Measurements from ENCODE around the gene PLA2G4B. TPM values are rescaled to one million over a fixed set of nuclear protein-coding genes. Genes with fewer than 3 reads are reported as not detected.

The PLA2G4B gene
- total RNA-seq, 1 donor from 2014 or later, result 1.2 TPM

DNA sequence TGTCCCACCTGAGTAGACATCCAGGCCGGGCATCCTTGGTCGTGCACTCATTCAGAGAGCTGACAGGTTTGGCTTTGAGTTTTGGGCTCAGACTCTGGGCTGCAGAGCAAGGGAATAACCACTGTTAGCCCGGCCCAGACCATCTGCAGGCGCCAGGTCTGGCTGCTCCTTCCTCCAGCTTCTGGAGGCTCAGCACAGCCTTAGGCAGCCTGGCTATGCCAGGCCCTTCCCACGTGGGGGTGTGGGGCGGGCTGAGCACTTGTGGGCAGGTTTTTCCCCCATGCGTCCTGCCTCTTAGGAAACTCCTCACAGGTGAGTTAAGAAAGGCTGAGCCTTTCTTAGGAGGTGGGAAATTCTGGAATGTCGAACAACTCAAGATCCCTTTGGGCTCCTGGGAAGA lies 11.2 kb downstream of the PLA2G4B start:
- TF ChIP-seq, protein P1, sequence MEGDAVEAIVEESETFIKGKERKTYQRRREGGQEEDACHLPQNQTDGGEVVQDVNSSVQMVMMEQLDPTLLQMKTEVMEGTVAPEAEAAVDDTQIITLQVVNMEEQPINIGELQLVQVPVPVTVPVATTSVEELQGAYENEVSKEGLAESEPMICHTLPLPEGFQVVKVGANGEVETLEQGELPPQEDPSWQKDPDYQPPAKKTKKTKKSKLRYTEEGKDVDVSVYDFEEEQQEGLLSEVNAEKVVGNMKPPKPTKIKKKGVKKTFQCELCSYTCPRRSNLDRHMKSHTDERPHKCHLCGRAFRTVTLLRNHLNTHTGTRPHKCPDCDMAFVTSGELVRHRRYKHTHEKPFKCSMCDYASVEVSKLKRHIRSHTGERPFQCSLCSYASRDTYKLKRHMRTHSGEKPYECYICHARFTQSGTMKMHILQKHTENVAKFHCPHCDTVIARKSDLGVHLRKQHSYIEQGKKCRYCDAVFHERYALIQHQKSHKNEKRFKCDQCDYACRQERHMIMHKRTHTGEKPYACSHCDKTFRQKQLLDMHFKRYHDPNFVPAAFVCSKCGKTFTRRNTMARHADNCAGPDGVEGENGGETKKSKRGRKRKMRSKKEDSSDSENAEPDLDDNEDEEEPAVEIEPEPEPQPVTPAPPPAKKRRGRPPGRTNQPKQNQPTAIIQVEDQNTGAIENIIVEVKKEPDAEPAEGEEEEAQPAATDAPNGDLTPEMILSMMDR (conservative IDR thresholded peaks at IDR 0.05; ENCODE audit: low read depth, low read length), result no peak
- no peak for DNase-seq (ENCODE audit: low read depth)
- no peak overlapping the region for H3K4me3 ChIP-seq (ENCODE audit: low read depth, low read length)

DNA sequence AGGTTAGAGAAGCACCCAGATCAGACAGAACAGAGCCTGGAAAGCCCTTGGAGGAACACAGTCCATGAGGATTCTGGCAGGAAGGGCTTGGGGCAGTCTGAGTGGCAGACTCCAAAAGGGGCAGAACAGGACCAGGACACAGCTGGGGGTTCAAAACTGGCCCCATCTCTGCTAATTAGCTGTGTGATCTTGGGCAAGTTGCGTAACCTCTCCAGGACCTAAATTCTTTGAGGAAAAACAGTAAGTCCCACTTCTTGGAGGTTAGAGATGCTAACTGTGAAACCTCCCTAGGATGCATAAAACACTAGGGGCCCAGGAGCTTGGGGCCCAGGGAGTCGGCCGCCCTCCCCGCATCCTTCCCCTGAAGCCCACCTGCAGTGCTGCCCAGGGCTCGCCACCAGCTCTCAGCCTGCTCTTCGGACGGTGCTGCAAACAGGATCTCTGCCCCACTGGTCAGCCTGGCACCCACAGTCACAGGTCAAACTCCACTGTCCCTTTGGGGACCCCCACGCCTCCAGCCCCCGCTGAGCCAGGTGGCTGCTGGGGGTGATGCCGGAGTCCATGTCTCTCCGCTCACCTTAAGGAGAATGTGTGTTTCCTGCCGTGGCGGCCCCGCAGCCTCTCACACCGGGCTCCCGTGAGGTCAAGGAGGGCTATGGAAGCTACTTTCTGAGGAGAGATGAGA lies 12.0 kb downstream of the PLA2G4B start:
- no peak overlapping the region for H3K4me3 ChIP-seq (ENCODE audit: low read depth, low read length)
- DNase-seq (ENCODE audit: low read depth), result no peak
- TF ChIP-seq, protein P1 (conservative IDR thresholded peaks at IDR 0.05; ENCODE audit: low read depth, low read length), result no peak

DNA sequence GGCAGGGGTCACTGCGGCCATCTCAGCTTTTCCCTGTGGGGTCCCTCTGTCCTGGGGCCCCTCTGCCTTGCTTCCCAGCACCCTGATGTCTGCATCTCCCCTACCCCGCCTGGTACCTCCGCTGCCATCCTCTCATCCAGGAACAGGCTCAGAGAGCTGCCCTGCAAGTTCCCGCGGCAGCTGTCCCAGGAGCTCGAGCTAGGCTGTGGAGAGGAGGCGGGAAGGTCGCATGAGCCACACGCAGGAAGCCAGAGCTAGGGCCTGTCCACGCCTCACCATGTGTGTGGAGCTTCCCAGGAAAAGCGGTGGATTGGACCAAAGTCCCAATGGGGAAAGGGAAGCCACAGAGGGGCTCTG lies 12.5 kb downstream of the PLA2G4B start:
- H3K4me3 ChIP-seq (ENCODE audit: low read depth, low read length), result no peak overlapping the region
- no peak for DNase-seq (ENCODE audit: low read depth)
- TF ChIP-seq, protein P1 (conservative IDR thresholded peaks at IDR 0.05; ENCODE audit: low read depth, low read length), result no peak

DNA sequence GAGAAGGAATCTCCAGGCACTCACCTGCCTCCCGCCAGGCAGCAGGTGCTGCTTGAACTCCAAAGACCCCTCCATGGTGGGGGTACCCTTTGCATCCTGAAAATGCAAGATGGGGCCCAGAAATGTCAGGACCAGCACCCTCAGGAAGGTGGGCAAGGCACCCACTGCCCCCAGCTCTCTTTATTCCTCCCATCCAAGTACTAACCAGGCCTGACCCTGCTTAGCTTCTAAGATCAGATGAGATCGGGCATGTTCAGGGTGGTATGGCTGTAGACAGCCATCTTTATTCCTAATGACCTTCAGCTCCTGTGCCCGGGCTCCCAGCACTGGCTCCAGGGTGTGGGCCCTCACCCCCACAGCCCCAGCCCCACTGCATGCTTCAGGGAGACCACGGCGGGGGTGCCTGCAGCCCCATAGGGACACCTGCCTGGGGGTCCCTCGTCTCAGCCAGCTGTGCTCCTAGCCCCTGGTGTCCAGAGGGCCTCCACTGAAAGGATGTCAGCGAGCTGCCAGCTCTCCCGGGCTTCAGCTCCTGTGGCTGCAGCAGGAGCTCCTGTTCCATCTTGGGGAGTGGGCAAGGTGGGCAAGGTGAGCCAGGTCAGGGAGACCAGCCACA lies 13.2 kb downstream of the PLA2G4B start:
- no peak overlapping the region for H3K4me3 ChIP-seq (ENCODE audit: low read depth, low read length)
- DNase-seq (ENCODE audit: low read depth), result no peak
- TF ChIP-seq, protein P1 (conservative IDR thresholded peaks at IDR 0.05; ENCODE audit: low read depth, low read length), result no peak

- no peak for DNase-seq (ENCODE audit: low read depth)
- H3K4me3 ChIP-seq (ENCODE audit: low read depth, low read length), result no peak overlapping the region
- TF ChIP-seq, protein P1 (conservative IDR thresholded peaks at IDR 0.05; ENCODE audit: low read depth, low read length), result no peak
Observed at GRCh38 chr15:41852736-41853590, 14.3 kb downstream of the PLA2G4B start.

- no peak for DNase-seq (ENCODE audit: low read depth)
- no peak overlapping the region for H3K4me3 ChIP-seq (ENCODE audit: low read depth, low read length)
- TF ChIP-seq, protein P1 (conservative IDR thresholded peaks at IDR 0.05; ENCODE audit: low read depth, low read length), result no peak
Observed at GRCh38 chr15:41853831-41854230, 15.2 kb downstream of the PLA2G4B start.
